PFSK-1 (cell line): ENCODE results near the gene CLIC5.

ENCODE experiments used
- FOXP2 ChIP-seq: optimal IDR thresholded peaks from 2 replicates; pipeline ENCODE3; 2011; ENCODE audit warnings: borderline replicate concordance, control low read depth, inconsistent platforms; ENCODE audit not compliant: insufficient read depth; ENCODE audit errors: extremely low read length, extremely low read depth
- POLR2AphosphoS5 ChIP-seq: IDR thresholded peaks from 2 replicates; pipeline ENCODE4 v1.6.1; 2012; ENCODE audit warnings: low read depth, mild to moderate bottlenecking, control low read depth, low read length, moderate library complexity
- SIN3A ChIP-seq: IDR thresholded peaks from 2 replicates; pipeline ENCODE4 v1.6.1; 2012; ENCODE audit warnings: mild to moderate bottlenecking, low read length, moderate library complexity, borderline replicate concordance; ENCODE audit not compliant: insufficient read depth
- TAF1 ChIP-seq: IDR thresholded peaks from 2 replicates; pipeline ENCODE4 v1.6.1; 2012; ENCODE audit warnings: low read length, control low read depth, borderline replicate concordance; ENCODE audit not compliant: insufficient read depth
- TF ChIP-seq, protein P1 (sequence below), 2 experiments: IDR thresholded peaks; 2 replicates each; pipeline versions ENCODE4 v1.6.1 to v1.8.0; 2011 to 2012; ENCODE audit warnings: low read depth in 2 of 2, low read length in 2 of 2, control low read depth in 1 of 2, inconsistent platforms in 1 of 2, mild to moderate bottlenecking in 1 of 2, moderate library complexity in 1 of 2; ENCODE audit not compliant: insufficient read depth in 1 of 2

The CLIC5 gene

GRCh38 chr6:46012834-46013233 lies 2.8 kb downstream of the CLIC5 start:
- TF ChIP-seq TAF1, result no peak
- TF ChIP-seq POLR2AphosphoS5, result no peak
- TF ChIP-seq FOXP2, result no peak
- no peak for TF ChIP-seq SIN3A
- TF ChIP-seq, protein P1, sequence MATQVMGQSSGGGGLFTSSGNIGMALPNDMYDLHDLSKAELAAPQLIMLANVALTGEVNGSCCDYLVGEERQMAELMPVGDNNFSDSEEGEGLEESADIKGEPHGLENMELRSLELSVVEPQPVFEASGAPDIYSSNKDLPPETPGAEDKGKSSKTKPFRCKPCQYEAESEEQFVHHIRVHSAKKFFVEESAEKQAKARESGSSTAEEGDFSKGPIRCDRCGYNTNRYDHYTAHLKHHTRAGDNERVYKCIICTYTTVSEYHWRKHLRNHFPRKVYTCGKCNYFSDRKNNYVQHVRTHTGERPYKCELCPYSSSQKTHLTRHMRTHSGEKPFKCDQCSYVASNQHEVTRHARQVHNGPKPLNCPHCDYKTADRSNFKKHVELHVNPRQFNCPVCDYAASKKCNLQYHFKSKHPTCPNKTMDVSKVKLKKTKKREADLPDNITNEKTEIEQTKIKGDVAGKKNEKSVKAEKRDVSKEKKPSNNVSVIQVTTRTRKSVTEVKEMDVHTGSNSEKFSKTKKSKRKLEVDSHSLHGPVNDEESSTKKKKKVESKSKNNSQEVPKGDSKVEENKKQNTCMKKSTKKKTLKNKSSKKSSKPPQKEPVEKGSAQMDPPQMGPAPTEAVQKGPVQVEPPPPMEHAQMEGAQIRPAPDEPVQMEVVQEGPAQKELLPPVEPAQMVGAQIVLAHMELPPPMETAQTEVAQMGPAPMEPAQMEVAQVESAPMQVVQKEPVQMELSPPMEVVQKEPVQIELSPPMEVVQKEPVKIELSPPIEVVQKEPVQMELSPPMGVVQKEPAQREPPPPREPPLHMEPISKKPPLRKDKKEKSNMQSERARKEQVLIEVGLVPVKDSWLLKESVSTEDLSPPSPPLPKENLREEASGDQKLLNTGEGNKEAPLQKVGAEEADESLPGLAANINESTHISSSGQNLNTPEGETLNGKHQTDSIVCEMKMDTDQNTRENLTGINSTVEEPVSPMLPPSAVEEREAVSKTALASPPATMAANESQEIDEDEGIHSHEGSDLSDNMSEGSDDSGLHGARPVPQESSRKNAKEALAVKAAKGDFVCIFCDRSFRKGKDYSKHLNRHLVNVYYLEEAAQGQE (IDR thresholded peaks at IDR 0.05; ENCODE audit: insufficient read depth in 1 of 2, low read depth in 2 of 2, low read length in 2 of 2), result no peak

- TF ChIP-seq TAF1 (no peak), SIN3A (no peak), POLR2AphosphoS5 (no peak), FOXP2 (no peak)
- TF ChIP-seq, protein P1 (IDR thresholded peaks at IDR 0.05; ENCODE audit: insufficient read depth in 1 of 2, low read depth in 2 of 2, low read length in 2 of 2), result no peak
Observed at GRCh38 chr6:46011188-46012085, 4.2 kb downstream of the CLIC5 start.

DNA sequence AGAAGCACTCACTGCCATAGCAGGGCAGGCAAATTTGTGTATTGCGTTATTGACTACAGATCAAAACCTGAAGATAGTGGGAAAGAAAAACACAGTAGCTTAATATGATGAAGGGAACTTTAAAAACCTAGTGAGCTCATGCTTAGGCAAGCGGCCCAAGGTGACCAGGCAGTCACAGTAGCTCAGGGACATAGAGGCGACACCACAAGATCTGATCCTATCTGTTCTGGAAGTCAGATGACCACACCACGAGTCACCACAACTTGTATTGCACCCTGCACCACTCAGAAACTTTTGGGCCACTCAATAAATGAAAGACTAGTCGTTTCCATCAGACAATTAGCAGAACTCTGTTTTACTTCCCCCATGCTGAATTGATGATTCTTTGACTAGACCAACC lies 4.9 kb downstream of the CLIC5 start:
- no peak for TF ChIP-seq FOXP2
- TF ChIP-seq POLR2AphosphoS5, result no peak

- no peak for TF ChIP-seq TAF1
- no peak for TF ChIP-seq POLR2AphosphoS5
- TF ChIP-seq FOXP2, result no peak
- TF ChIP-seq, protein P1 (IDR thresholded peaks at IDR 0.05; ENCODE audit: insufficient read depth in 1 of 2, low read depth in 2 of 2, low read length in 2 of 2), result no peak
- no peak for TF ChIP-seq SIN3A
Observed at GRCh38 chr6:46010270-46010669, 5.4 kb downstream of the CLIC5 start.

GRCh38 chr6:46002264-46002663 lies 13.4 kb downstream of the CLIC5 start:
- TF ChIP-seq, protein P1 (IDR thresholded peaks at IDR 0.05; ENCODE audit: insufficient read depth in 1 of 2, low read depth in 2 of 2, low read length in 2 of 2), result no peak
- no peak for TF ChIP-seq SIN3A
- no peak for TF ChIP-seq POLR2AphosphoS5
- no peak for TF ChIP-seq FOXP2
- TF ChIP-seq TAF1, result no peak
